Measurements from ENCODE around the gene BCL2L11.
"Not testable (repeated sequence)": the region's sequence is repeated elsewhere in the genome, so short reads cannot be mapped to it uniquely, and the experiment has no call there.

BCL2L11 gene, protein sequence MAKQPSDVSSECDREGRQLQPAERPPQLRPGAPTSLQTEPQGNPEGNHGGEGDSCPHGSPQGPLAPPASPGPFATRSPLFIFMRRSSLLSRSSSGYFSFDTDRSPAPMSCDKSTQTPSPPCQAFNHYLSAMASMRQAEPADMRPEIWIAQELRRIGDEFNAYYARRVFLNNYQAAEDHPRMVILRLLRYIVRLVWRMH

DNA sequence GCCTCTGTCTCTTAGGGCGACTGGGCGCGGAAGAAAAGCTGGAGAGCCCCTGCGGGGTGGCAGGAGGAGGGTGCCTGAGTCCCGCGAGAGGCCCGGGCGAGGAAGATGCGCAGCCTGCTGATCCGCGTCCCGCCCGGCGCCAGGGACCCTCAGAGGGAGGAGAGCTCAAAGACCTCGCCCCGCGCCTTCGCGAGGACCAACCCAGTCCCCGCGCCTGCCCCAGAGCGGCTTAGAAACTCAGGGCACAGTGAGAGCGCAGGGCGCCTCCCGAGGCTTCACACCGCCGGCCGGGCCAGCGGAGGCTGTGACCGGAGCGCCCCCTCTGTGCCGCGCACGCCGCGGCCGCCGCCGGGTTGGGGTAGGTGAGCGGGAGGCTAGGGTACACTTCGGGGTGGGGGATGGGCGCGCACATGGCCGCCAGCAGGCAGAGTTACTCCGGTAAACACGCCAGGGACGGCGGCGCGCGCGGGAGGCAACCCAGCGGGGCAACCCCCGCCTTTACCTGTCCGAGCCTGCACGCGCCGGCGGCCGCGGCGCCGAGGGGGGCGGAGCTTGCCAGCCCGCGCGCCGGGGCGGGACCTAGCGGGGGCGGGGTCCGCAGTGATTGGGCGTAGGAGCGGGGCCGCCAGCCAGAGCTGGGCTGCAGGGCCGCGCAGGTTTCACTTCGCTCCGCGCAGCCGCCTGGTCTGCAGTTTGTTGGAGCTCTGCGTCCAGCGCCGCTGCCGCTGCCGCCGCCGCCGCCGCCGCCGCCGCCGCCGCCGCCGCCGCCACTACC lies at the start of gene BCL2L11:
Gene BCL2L11, plus strand, starts transcription at position 662 of the 775 bp plus-strand sequence. CDS start 2,832 bp downstream, outside the sequence.
- DNase-seq = peak; percentile 92

DNA sequence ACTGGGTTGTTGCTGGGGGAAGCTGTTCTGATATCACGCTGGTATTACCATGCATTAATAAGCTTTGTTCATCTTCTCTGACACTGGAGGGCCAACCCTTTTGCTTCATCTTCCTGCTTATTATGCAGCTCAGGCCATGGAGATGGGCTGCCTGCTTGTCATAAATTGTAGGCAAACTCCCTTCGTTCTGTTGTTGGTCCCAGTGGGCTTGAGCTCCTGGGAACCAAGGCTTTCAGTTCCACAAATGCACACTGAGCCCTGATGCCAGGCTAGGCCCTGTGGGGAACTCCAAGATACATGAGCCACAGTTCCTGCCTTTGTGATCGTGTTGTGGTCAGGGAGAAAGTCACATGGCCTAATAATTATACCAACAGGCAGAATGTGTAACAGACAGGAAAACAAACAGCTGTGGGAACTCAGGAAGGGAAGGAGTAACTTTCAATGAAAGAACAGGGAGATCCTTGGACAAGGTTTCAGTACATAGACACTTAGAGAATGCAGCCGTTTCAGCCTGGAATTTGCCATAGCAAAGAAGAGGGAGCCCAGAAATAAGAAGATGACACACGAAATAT lies 49.0 kb upstream of the BCL2L11 start:
- DNase-seq = no peak

DNA sequence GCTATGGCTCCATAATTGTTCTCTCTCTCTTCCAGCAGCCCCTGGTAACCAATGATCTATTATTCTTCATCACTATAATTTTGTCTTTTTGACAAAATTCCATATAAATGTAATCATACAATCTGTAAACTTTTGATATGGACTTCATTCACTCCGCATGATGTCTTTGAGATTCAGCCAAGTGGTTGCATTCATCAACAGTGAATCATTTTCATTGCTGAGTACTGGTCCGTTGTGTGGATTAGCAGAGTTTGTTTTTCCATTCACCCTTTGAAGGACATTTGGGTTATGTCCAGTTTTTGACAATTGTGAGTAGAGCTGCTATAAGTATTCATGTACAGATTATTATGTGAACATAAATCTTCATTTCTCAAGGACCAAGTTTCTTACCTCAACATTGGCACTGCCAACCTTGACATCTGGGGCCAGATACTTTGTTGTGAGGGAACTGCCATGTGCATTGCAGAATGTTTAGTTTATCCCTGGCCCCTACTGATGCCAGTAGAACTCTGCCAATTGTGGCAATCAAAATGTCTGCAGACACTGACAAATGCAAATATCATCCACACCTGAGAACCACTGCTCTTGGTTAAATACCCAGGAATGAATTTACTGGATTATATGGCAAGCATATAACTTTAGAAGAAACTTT lies 48.4 kb upstream of the BCL2L11 start:
- no peak for DNase-seq

DNA sequence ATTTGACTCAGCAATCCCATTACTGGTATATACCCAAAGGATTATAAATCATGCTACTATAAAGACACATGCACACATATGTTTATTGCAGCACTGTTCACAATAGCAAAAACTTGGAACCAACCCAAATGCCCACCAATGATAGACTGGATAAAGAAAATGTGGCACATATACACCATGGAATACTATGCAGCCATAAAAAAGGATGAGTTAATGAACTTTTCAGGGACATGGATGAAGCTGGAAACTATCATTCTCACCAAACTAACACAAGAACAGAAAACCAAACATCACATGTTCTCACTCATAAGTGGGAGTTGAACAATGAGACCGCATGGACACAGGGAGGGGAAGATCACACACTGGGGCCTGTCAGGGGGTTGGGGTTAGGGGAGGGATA lies 38.1 kb upstream of the BCL2L11 start:
- DNase-seq = not testable (repeated sequence)

DNA sequence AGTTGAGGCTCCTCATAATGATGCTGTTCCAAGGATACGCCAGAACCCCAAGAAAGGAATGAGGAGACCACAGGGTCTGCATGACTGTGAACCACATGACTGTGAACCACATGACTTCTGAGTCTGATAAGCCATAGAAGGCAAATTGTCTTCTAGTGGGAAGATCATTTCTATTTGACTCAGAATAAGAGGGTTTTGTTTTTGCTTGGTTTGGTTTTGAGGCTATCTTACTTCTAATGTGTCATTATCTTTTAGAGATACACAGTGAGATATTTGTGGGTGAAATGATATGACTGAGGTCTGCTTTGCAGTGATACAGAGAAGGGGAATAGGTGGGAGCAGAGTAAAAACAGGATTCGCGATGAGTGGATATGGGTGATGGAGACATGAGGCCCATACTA lies 28.9 kb upstream of the BCL2L11 start:
- DNase-seq = no peak

DNA sequence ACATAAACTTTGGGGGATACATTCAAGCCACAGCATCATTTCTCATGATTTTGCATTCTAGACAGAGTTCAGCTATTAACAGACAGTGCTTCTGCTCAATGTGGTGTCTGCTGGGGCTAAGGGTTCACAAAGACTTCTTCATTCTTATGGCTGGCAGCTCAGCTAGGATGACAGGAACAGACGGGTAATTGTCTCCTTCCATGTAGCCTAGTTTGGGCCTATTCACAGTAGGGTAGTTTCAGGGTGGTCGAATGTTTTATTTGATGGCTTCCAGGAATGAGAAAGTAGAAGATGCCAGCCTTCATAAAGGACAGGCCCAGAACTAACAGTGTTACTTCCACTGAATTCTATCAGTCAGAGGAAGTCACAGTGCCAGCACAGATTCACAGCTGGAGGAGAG lies 26.0 kb upstream of the BCL2L11 start:
- DNase-seq = no peak

DNA sequence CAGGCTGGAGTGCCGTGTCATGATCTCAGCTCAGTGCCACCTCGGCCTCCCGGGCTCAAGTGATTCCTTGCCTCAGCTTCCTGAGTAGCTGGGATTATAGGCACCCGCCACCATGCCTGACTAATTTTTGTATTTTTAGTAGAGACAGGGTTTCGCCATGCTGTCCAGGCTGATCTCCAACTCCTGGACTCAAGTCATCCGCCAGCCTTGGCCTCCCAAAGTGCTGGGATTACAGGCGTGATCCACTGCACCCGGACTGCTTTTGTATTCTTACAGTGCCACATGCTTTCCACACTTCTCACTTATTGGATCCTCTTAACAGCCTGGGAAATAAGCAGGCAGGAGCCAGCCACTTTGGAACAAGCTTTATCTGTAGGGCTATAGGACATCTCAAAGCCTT lies 25.3 kb upstream of the BCL2L11 start:
- DNase-seq = no peak

DNA sequence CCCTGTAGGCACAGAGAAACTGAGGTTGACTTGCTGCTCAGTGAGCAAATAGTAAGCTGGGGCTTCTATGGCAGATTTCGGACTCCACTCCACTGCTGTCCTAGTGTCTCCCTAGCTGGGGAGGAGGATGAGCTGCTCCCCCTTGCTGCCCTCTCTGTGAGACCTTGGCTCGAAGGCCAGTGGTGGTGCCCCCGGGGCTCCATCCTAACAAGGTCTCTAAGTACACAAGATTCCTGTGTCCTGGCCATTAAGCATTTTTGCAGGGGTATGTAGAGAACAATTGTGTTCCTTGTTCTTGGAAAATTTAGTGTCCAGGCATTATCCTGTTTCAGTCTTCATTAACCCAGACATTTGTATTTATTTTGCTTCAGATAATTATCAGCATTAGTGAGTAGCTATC lies 21.3 kb upstream of the BCL2L11 start:
- no peak for DNase-seq

DNA sequence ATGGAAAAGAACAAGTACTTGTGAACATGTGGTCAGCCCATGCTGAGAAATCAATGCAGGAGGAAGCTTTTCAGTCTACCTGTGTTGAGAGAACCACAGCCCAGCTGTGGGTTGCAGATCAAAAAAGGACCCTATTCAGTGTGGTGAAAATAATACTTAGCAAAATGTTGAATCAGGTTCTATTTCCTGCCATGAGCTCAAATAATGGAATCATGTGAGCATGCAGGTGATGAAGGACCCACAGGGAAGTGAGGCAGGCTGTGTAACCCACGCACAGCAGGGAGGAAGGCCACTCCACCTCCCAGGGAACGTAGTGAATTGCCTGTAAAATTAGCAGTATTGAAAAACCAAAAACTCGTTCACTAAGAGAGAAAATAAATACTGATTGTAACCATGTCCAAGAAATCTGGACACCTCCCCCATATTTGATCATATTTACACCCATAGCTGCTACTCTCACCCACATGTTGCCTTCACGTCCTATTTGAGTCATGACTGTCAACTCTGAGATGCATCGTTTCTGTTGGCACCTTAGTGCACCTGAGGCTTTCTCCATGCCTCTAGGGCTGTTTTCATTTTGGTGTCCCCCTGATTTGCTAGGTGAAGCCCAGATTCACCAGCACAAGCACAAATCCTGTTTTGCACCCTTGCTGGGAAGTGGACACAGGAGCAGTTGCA lies 20.5 kb upstream of the BCL2L11 start:
- DNase-seq = no peak

DNA sequence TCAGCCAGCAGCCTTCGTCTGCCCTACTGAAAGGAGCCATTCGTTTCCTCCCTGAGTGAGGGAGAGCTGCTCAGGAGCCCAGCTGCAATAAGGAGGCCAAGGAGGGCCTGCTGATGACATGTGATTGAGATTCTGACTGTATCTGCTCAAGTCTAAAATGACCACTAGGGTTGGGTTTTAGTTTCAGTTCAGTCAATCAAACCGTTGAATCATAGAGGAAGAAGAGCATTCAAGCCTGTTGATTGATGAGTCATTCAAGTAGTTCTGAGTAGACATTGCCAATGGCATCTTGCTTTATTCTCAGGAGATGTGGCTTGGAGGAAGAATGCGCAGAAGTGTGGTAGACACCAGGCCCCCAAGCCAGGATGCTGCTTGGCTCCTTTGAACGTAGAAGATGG lies 19.9 kb upstream of the BCL2L11 start:
- no peak for DNase-seq

DNA sequence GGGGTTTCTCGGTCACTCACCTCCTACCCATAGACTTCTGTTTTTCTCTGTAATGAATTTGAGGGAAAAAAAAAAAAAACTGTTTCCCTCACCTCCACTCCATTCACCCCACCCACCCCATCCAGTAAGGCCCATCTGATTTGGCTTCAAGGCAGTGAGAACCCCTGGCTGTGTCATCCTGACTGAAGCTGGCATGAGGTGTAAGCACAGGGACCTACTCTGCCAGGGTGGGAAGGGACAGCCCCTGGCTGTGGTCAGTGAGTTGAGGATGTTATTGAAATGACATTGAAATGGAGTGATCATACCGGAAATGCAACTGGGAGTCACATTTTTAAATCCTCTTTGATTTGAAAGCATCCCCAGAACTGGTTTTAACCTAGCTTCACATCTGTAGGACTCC lies 19.1 kb upstream of the BCL2L11 start:
- DNase-seq = no peak

DNA sequence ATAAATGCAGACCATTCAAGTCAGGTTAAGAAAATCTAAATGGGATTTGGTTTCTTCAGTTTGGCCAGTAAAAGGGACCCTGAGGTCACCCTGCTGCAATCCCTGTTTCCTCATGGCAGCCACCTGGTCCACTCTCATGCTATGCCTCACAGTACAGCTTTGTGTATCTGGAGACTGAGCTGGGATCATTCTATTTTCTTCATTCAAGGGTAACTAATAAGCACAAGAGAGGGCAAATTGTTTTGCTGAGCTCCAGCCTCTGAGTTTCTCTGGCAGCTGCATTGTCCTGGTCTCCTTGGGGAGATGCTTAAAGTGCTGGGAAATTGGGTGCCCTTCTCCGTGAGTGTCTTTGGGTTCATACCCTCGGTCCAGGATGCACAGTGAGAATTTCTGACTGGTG lies 18.5 kb upstream of the BCL2L11 start:
- DNase-seq = no peak

DNA sequence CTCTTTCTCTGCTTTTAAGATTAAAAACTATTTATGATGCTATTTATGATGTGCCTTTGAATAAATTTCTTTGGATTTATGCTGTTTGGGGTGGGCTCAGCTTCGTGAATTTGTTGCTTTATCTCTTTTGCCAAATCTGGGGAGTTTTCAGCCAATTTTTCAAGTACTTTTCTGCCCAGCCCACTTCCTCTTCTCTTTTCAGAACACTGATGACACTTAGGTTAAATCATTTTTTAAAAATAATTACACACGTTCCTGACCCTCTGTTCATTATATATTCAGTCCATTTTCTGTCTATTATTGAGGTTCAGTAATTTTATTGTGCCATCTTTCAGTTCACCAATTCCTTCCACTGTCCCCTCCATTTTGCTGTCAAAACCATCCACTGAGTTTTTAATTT lies 14.8 kb upstream of the BCL2L11 start:
- DNase-seq = no peak

DNA sequence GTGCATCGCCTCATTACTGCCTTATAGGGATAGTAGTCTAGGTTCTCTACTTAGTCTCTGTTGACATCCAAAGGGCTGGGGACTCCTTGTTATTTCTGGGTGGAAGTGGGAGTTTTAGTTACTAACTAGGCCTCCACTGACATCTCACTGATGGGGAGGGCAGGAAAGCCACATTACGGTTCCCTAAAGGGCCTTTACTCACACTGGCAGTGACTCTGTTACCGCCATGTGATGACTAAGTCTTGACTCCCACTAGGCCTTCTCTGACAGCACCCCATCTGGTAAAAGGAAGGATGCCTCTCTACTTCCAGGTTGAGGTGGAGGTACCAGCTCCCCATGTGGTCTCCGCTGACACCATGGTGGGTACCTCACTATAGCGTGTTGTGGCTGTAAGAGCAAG lies 14.0 kb upstream of the BCL2L11 start:
- DNase-seq = no peak

DNA sequence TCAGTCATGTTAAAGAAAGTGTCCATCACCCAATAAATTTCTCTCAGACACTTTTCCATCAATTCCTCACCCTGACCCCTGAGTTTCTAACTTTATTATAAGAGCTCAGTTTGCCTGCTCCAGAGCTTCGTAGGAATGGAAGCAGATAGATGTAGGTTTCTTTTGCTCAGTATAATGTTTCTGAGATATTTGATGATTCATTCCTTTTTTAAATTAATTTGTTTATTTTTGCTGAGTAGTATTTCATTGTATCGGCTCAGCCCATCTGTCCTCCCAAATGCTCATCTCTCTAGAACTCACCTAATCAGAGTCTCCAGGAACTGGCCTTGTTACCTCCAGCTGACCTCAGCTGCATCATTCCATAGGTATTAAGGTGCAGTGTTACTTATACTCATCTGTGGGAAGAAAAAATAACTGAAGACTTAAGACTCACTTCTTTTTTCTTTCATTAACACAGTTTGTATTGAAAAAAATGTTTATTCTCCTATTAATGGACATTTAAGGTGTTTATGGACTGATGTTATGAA lies 11.9 kb upstream of the BCL2L11 start:
- no peak for DNase-seq

DNA sequence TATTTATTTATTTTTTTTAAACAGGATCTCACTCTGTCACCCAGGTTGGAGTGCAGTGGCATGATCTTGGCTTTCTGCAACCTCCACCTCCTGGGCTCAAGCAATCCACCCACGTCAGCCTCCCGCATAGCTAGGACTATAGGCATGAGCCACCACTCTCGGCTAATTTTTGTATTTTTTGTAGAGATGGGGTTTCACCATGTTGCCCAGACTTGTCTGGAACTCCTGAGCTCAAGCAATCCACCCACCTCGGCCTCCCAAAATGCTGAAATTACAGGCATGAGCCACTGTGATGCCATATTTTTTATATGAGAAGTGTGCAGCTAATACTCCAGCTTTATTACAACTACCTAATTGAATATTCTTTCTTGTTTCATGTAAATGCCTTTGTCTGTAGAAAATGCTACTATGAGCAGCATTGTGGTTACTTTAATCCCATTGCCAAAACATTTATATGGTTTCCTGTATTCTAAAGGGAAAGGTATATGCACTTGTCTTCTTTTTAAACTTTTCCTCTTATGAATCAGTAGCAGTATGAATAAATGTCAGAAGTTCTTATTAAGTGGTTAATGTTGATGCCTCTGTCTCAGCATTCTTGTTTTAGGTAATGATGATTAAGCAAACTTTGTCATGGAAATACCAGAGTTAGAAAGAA lies 9.5 kb upstream of the BCL2L11 start:
- no peak for DNase-seq

DNA sequence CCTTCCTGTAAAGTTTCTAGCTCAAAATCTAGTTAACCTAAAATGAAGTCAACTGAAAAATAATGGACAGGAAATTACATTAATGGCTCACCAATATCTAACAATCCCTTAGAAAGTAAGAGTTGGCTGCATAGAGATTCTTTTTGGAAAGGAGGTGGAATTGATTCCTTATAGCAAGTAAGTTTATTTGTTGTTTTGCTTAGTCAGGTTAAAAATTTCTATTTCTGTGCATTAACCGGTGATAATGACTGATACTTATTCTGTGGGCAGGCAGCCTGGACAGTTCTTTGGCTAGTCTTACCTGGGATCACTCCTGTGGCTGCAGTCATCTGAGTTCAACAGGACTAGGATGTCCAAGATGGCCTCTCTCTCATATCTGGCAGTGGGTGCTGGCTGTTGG lies 6.9 kb upstream of the BCL2L11 start:
- DNase-seq = no peak

DNA sequence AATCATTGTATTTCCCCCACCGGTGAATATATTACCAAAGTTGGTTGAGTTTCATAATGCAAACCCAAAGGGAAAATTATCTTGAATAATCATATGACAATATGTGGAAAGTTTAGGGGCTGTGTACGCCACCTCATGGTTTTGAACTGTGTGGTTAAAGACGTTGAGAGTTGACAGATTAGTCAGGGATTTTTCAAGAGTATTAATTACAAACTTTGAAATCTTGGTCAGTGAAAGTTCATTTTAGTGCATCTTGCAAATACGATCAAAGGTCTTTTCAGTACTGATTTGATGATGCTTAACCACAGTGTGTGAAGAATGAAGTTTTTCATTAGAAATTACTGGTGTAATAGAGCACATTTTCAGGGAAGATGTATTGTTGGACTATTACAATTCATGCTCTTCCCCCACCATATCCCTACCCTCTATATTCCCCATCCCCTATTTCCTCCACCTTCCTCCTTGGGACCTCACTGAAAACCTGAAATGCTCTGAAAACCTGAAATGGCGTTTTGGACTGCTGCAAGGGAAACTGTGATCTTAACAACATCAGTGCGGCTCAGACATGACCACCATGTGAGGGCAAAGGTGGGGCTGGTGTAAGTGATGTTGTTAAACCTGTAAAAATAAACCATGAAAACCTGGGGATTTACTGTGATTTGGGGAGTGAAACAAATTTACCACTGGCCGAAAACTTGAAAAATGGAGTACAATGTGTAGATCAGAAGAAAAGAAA lies 4.5 kb upstream of the BCL2L11 start:
- DNase-seq = no peak

DNA sequence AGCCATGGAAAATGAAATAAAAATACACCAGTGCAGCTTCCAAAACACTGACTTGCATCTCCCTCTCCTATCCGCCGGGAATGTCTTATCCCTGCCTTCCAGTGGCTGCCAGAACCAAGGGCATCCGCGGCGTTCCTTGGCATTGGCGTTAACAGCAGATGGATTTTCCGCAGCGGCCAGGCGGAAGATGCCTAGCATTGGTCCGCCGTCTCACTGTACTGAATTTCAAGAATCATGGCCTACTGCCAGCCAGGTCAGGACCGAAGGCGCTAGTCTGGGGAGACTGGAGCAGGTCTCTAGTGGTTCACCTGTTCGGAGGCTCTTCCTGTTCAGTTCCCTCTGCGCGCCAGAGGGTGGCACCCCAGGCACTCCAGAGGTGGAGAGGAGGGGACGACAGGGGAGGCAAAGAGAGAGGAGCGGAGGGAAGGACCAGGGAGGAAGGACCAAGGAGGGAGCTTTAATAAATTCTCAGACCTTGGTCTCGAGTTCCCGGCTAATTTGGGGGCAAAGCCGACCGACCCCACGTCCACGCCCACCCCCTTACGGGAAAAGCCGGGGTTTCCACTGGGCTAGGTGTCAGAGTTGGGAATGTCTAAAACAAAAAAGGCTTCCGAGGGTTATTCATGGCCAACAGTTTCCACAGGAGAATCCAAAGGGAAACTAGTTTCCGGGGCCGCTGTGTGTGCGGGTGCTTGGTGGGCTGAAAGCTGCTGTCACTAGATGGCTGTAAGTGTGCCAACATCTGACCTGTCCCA lies 3.7 kb upstream of the BCL2L11 start:
- DNase-seq = peak; percentile 69

DNA sequence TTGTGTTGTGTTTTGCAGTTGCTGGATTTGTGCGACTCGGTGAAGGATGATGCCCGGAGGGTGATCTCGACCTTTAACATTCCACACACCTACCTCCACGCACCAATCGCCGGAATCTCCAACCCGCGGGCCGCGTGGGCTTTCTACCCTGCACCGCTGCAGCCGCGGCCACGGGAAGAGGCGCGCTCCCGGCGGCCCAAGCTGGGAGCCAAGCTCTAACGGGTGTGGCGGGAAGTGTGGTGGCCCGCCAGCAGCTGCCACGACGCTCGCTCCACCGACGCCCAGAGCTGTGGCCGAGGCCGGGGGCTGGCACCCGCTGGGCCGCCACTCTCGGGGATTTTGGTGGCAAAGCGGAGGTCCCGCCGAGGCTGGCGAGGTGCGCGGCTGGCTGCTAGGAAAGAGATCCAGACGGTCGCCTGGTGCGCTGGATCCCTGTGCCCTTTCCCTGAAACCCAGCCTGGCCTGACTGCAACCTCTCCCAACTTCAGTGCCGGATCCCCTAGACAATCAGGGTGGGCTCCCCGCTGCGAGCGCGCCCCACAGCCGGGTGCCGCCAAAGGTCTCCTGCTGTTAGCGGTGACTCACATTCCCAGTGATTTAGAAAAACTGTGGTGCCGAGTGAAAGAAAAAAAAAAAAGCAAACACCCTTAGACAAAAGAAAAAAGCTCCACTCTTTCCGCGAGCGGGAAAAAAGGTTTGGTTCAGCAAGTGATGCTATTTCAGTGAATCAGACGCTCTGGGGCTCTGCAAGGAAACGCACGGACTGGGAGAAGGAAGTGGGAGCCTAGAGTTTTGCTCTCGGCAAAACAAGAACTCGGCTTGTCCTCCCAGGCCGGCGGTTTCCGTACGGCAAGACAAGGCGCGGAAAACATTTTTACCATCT lies 2.9 kb upstream of the BCL2L11 start:
- DNase-seq = peak; percentile 40

All from activated CD8-positive, alpha-beta memory T cell treated with anti-CD3 and anti-CD28 coated beads, Interleukin-2, amount 50 U/mL, for 4 hours (primary cell).